Left cardiac atrium (tissue), 4 donors: Measurements from ENCODE around the gene DLG4. TPM values are rescaled to one million over a fixed set of nuclear protein-coding genes. Genes with fewer than 3 reads are reported as not detected.
A peak's percentile ranks its signal among the peaks of the same experiment; 100 is the strongest.
"Not testable (repeated sequence)": the region's sequence is repeated elsewhere in the genome, so short reads cannot be mapped to it uniquely, and the experiment has no call there.

ENCODE experiments used
- ATAC-seq, 2 donors: fragments of 200-7000 bp; cut with Tn5 transposase; one replicate each; pipeline ENCODE4 v1.9.1; 2020; ENCODE audit warnings: mild to moderate bottlenecking in 2 of 2, moderate library complexity in 2 of 2
- DNase-seq: peaks from one replicate; pipeline ENCODE4 v3.0.0-alpha.2; 2020
- intact Hi-C, 2 donors: fragments of 100-400 bp; cut with DNase I; formaldehyde crosslinking; loops; one replicate each; pipeline versions ENCODE4 v1.14.1 to v1.15.1; 2022 to 2023
- total RNA-seq, 2 donors: library from RNA; stranded (reverse); fragmentation: NEBNext Ultra II Directional; extraction: Animal tissue kit (Norgen Biotek cat#: 25700); gene quantifications; one replicate each; pipeline ENCODE4 v1.2.1, GENCODE V29; 2021
- donor health status: DM: no; HTN: yes; CAD: no.
- donor health status: DM: no; HTN: yes; CAD: no; lungs with severe emphysema.
- donor health status: DM: yes; HTN: yes; CAD: no.
- donor health status: Dilated cardiomyopathy.

Gene DLG4
- total RNA-seq, 2 donors from 2014 or later: 21.3 to 22.9 TPM

GRCh38 chr17:7176107-7176840, 43.4 kb downstream of the DLG4 start:
- intact Hi-C loops: loop anchor here in 1 of 2 donors (10.0 kb wide), 1 partner anchor 121 kb away; no protein-coding TSS in a partner anchor
- ATAC-seq: no peak
- DNase-seq: no peak

DNA sequence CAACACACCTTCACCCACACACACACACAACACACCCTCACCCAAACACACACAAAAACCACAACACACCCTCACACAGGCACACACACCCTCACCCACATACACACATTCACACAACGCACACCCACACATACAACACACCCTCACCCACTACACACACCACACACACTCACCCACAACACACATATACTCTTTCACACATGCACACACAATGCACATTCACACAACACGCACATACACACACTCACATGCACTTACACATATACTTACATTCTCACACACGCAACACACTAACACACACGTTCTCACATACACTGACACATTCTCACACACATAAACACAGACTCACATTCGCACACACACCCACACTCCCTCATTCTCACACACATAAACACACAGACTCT, 44.3 kb downstream of the DLG4 start:
- no peak for DNase-seq
- ATAC-seq: no peak
- intact Hi-C loops: loop anchor here in 1 of 2 donors (10.0 kb wide), 1 partner anchor 121 kb away; no protein-coding TSS in a partner anchor

GRCh38 chr17:7174603-7175326, 44.9 kb downstream of the DLG4 start:
- ATAC-seq (no peak), DNase-seq (no peak)
- intact Hi-C loops: loop anchor here in 1 of 2 donors (10.0 kb wide), 1 partner anchor 120 kb away; no protein-coding TSS in a partner anchor

GRCh38 chr17:7173687-7174602, 45.7 kb downstream of the DLG4 start:
- peak; percentile 39 to 52 for ATAC-seq
- peak; percentile 74 for DNase-seq
- intact Hi-C loops: loop anchor here in 1 of 2 donors (10.0 kb wide), 1 partner anchor 119 kb away; no protein-coding TSS in a partner anchor

DNA sequence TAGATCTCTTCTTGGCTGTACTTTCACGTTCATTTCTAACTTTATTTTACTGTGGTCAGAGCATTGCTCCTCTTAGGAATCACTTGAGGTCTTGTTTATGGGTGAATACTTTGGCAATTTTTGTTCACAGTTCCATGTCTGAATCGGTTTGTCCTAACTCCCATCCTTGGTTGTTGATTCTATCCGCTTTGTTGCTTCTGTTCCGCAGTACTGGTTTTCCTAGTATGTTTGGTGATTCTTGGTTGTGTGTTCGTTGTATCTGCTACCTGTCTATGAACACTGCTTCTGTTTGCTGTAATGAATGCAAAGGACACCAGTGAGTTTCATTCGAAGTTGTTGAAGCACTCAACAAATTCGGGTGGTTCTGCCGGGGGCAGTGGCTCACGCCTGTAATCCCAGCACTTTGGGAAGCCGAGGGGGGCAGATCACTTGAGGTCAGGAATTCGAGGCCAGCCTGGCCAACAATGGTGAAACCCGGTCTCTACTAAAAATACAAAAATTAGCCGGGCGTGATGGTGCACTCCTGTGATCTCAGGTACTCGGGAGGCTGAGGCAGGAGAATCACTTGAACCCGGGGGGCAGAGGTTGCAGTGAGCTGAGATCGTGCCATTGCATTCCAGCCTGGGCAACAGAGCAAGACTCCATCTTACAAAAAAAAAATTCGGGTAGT, 47.0 kb downstream of the DLG4 start:
- not testable (repeated sequence) for ATAC-seq, DNase-seq
- intact Hi-C loops: loop anchor here in 1 of 2 donors (10.0 kb wide), 1 partner anchor 118 kb away; no protein-coding TSS in a partner anchor

DNA sequence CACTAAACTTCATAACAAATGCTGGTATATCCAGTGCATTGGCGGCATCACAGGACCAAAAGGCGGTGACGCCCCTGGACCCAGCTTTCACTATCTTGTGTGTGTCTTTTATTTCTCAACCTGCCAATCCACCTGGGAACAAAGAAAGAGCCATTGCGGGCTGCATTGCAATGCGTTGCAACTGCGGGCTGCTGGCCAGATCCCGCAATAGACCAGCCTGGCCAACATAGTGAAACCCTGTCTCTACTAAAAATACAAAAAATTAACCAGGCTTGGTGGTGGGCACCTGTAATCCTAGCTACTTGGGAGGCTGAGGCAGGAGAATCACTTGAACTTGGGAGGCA, 50.1 kb downstream of the DLG4 start:
- ATAC-seq, DNase-seq, intact Hi-C loops: not testable (repeated sequence)

GRCh38 chr17:7168841-7169564, 50.6 kb downstream of the DLG4 start:
- DNase-seq, intact Hi-C loops, ATAC-seq: not testable (repeated sequence)

DNA sequence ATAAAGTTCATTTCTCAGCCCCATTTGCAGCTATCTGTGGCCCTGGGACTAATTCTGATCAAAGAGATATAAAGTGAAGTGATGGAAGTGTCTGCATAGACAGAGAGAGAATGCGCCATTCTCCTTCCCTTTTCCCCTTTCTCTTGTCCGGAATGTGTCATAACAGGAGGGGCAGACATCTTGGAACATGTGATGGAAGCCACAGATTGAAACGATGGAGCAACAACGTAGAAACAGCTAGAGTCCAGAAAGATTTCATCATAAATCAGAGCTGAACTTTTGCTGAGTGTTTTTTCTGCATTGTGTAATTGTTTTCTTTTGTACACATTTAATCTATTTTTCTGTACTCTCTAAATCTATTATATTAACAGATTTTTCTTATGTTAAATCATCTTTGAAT, 51.8 kb downstream of the DLG4 start:
- intact Hi-C loops: no loop called here
- ATAC-seq (peak; percentile 31 to 44), DNase-seq (no peak)

DNA sequence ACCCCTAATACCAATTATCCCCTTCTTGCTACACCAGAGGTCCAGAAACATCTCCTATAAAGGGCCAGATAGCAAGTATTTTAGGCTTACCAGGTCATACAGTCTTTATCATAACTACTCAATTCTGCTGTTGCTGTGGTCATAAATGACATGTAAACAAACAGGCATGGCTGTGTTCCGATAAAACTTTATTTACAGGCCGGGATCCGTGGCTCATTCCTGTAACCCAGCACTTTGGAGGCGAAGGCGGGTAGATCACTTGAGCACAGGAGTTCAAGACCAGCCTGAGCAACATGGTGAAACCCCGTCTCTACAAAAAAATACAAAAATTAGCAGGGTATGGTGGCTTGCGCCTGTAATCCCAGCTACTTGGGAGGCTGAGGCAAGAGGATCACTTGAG, 52.8 kb downstream of the DLG4 start:
- DNase-seq (no peak), ATAC-seq (no peak)
- intact Hi-C loops: no loop called here

DNA sequence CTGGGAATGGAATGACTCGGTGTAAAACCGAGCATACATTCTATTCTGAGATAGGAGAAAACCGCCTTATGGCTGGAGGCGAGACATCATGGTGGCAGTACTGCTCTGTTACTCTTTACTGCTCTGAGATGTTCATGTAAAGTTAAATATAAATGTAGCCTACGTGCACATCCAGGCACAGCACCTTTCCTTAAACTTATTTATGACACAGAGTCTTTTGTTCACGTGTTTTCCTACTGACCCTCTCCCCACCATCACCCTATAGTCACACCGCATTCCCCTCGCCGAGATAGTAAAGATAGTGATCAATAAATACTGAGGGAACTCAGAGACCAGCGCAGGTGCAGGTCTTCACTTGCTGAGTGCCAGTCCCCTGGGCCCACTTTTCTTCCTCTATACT, 60.1 kb downstream of the DLG4 start:
- DNase-seq, ATAC-seq, intact Hi-C loops: not testable (repeated sequence)

- DNase-seq, ATAC-seq, intact Hi-C loops: not testable (repeated sequence)
These were observed 61.2 kb downstream of the DLG4 start for GRCh38 chr17:7158424-7158823.

GRCh38 chr17:7156342-7156940, 63.2 kb downstream of the DLG4 start:
- DNase-seq: no peak
- intact Hi-C loops: no loop called here
- no peak for ATAC-seq

DNA sequence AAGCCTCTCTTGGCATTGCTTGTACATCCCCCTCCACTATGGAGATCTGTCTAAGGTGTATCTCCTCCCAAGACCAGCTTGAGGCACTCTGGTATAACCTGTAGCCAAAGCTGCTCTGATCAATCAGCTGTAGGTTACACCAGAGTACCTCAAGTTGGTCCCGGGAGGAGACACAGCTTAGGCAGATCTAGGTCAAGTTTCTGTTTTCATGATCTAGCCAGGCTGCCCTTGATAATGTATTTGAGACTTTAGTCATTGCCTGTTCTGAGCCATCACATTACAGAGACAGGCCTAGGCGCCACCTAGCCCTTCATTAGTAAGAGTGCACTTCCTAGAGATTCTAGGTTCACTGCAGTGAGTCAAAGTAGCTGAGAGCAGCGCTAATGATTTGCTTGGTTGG, 71.9 kb downstream of the DLG4 start:
- DNase-seq (no peak), ATAC-seq (no peak)
- intact Hi-C loops: no loop called here

DNA sequence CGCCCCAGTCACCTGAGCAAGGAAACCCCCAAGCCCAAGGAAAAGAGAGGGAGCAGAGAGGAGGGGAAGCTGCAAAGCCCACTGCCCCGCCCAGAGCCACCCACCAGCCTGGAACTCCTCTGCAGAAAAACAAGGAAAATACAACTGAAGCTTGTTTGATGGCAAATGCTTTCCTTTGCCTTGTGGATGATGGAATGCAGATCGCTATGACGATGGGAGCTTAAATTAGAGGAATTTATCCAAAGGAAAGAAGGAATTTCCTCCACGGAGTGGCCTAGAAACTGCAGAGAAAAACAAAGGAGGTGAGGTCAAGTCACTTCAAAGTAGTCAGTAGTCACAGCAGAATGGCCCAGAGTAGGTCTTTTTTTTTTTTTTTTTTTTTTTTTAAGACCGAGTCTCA, 73.5 kb downstream of the DLG4 start:
- intact Hi-C loops: no loop called here
- no peak for ATAC-seq
- DNase-seq: no peak

DNA sequence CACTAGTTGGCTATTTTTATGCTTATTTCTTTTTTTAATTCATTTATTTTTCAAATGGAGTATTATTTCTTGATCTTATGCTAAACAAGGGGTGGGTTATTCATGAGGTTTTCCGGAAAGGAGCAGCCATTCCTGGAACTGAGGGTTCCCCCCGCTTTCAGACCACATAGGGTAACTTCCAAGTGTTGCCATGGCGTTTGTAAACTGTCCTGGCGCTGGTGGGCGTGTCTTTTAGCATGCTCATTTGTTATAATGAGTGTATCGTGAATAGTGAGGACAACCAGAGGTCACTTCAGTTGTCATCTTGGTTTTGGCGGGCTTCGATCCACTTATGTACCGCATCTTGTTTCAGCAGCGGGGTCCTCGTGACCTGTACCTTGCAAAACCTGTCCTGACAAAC, 75.4 kb downstream of the DLG4 start:
- DNase-seq (no peak), ATAC-seq (no peak)
- intact Hi-C loops: no loop called here

- intact Hi-C loops: no loop called here
- ATAC-seq: no peak
- DNase-seq: no peak
These were observed 77.8 kb downstream of the DLG4 start for GRCh38 chr17:7141824-7142223.

DNA sequence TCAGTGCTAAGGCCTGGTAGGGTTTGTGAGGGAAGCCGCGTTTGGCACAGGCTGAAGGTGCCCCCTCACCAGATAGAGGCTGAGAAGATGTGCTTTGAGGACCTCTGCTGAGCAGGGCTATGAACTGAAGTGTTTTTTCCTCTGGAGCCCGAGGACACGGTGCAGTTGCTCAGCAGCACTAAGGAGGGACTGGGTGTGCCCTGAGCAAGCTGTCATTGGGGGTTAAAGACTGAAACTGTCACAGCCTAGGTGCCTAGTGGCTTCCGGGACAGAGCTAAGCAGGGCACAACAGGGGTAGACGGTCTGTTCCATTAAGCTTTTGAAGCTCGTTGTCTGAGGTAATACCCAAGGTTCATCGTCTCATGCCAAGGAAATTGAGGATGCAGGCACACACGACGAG, 80.2 kb downstream of the DLG4 start:
- DNase-seq (no peak), ATAC-seq (no peak)
- intact Hi-C loops: loop anchor here (5.0 to 10.0 kb wide), 2 partner anchors 87 to 225 kb away; no protein-coding TSS in a partner anchor
